Type B pancreatic cell (in vitro differentiated cells): ENCODE results near the gene SMIM24. TPM values are rescaled to one million over a fixed set of nuclear protein-coding genes. Genes with fewer than 3 reads are reported as not detected.
A peak's percentile ranks its signal among the peaks of the same experiment; 100 is the strongest.

Source experiments
- DNase-seq: peaks from one replicate; pipeline ENCODE4 v3.0.0; 2021; ENCODE audit warnings: mixed read lengths; ENCODE audit not compliant: unreplicated experiment; ENCODE audit errors: extremely low spot score
- H3K27ac Mint-ChIP-seq: 2 replicates; pipeline ENCODE4 v1.8.0; 2021; ENCODE audit warnings: mild to moderate bottlenecking, mixed read lengths
- H3K27me3 Mint-ChIP-seq: 2 replicates; pipeline ENCODE4 v1.8.0; 2021; ENCODE audit warnings: mixed read lengths
- H3K36me3 Mint-ChIP-seq: 2 replicates; pipeline ENCODE4 v1.8.0; 2021; ENCODE audit warnings: mixed read lengths
- H3K4me1 Mint-ChIP-seq: one replicate; pipeline ENCODE4 v1.8.0; 2021; ENCODE audit warnings: mixed read lengths; ENCODE audit not compliant: unreplicated experiment
- H3K4me3 Mint-ChIP-seq: 2 replicates; pipeline ENCODE4 v1.8.0; 2021; ENCODE audit warnings: mild to moderate bottlenecking, mixed read lengths
- H3K9me3 Mint-ChIP-seq: 2 replicates; pipeline ENCODE4 v1.8.0; 2021; ENCODE audit warnings: mixed read lengths
- CTCF ChIP-seq: fragments of 200-600 bp; sonication (generic); conservative IDR thresholded peaks from 2 replicates; pipeline ENCODE4 v1.5.0; 2021; ENCODE audit warnings: antibody characterized with exemption, mild to moderate bottlenecking
- total RNA-seq: library from RNA; stranded (reverse); gene quantifications from 2 replicates; pipeline ENCODE4 v1.2.1, GENCODE V29; 2021; ENCODE audit warnings: low replicate concordance

SMIM24 gene
- total RNA-seq, 1 donor from 2014 or later: 7.0 TPM

- Mint-ChIP-seq H3K4me3 (no peak overlapping the region), H3K9me3 (no peaks in the 10 kb centered on the region), H3K36me3 (peaks cover 5% of the 10 kb centered on the region), H3K27me3 (peaks cover 56% of the 10 kb centered on the region), H3K27ac (no peak overlapping the region), H3K4me1 (peaks cover 5% of the 10 kb centered on the region)
- DNase-seq: no peak
- no peak for TF ChIP-seq CTCF
Observed at GRCh38 chr19:3466635-3467034, 13.7 kb downstream of the SMIM24 start.

GRCh38 chr19:3465552-3465951 is 14.8 kb downstream of the SMIM24 start:
- H3K27ac Mint-ChIP-seq: no peak overlapping the region
- peaks cover 5% of the 10 kb centered on the region for H3K36me3 Mint-ChIP-seq
- H3K4me1 Mint-ChIP-seq: peaks cover 5% of the 10 kb centered on the region
- no peak for DNase-seq
- H3K27me3 Mint-ChIP-seq: peaks cover 57% of the 10 kb centered on the region
- TF ChIP-seq CTCF: no peak
- no peaks in the 10 kb centered on the region for H3K9me3 Mint-ChIP-seq
- H3K4me3 Mint-ChIP-seq: no peak overlapping the region

- Mint-ChIP-seq H3K36me3 (peaks cover 5% of the 10 kb centered on the region), H3K4me3 (no peak overlapping the region), H3K27ac (no peak overlapping the region), H3K9me3 (no peaks in the 10 kb centered on the region), H3K27me3 (peaks cover 53% of the 10 kb centered on the region), H3K4me1 (peaks cover 5% of the 10 kb centered on the region)
- DNase-seq: no peak
- no peak for TF ChIP-seq CTCF
Observed at GRCh38 chr19:3464587-3465235, 15.6 kb downstream of the SMIM24 start.

GRCh38 chr19:3463714-3464586 is 16.4 kb downstream of the SMIM24 start:
- H3K27me3 Mint-ChIP-seq: peaks cover 49% of the 10 kb centered on the region
- TF ChIP-seq CTCF: peak; percentile 46
- peaks cover 5% of the 10 kb centered on the region for H3K4me1 Mint-ChIP-seq
- peaks cover 5% of the 10 kb centered on the region for H3K36me3 Mint-ChIP-seq
- H3K9me3 Mint-ChIP-seq: no peaks in the 10 kb centered on the region
- H3K27ac Mint-ChIP-seq: no peak overlapping the region
- H3K4me3 Mint-ChIP-seq: no peak overlapping the region
- DNase-seq: no peak

- no peak for TF ChIP-seq CTCF
Observed at GRCh38 chr19:3462991-3463713, 17.2 kb downstream of the SMIM24 start.

More at GRCh38 chr19:3462991-3463713, 17.2 kb downstream of the SMIM24 start:
- DNase-seq: no peak
- peaks cover 48% of the 10 kb centered on the region for H3K27me3 Mint-ChIP-seq
- peaks cover 5% of the 10 kb centered on the region for H3K36me3 Mint-ChIP-seq
- H3K4me1 Mint-ChIP-seq: peaks cover 5% of the 10 kb centered on the region
- H3K4me3 Mint-ChIP-seq: peak overlapping the region; percentile 47
- H3K9me3 Mint-ChIP-seq: no peaks in the 10 kb centered on the region
- H3K27ac Mint-ChIP-seq: peak overlapping the region; percentile 20
